Measurements from ENCODE around the gene RAB3IL1.

The RAB3IL1 gene

GRCh38 chr11:61866231-61866957 is 51.0 kb downstream of the RAB3IL1 start:
- no peak for DNase-seq (ENCODE audit: low read depth)

GRCh38 chr11:61864814-61865775 is 52.3 kb downstream of the RAB3IL1 start:
- DNase-seq (ENCODE audit: low read depth): no peak

GRCh38 chr11:61863548-61864081 is 53.8 kb downstream of the RAB3IL1 start:
- DNase-seq (ENCODE audit: low read depth): no peak

- DNase-seq (ENCODE audit: low read depth): no peak
Measured at GRCh38 chr11:61862714-61863547, 54.4 kb downstream of the RAB3IL1 start.

GRCh38 chr11:61861634-61862033 is 55.7 kb downstream of the RAB3IL1 start:
- DNase-seq (ENCODE audit: low read depth): no peak

DNA sequence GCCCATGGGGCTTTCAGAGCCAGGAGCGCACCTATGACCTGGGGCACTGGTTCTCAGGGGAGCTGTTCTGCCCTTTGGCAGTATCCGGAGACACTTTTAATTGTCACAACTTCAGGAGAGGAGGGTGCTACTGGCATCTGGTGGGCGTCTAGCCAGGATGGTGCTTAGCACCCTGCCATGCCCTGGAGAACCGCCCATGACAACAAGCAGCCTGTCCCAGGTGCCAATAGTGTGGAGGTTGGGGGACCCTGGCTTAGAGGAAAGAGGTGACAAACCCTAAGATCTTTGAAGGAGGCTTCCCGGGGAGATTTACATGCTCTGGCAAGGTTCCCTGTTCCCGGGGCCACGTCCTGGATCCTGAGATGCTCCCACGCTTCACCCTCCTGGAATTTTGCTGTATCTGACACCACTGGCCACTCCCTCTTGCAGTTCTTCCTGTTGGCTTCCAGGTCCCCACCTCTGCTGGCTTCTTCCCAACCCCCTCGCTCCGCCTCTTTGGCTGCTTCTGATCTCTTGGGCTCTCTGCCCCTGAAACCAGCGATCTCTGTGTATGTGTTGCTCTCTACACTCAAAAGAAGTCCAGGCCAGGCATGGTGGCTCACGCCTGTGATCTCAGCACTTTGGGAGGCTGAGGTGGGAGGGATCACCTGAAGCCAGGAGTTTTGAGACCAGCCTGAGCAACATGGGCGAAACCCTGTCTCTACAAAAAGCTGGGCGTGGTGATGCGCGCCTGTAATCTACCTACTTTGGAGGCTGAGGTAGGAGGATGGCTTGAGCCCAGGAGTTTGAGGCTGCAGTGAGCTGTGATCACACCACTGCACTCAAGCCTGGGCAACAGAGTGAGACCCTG is 57.1 kb downstream of the RAB3IL1 start:
- DNase-seq (ENCODE audit: low read depth): no peak

GRCh38 chr11:61855939-61856680 is 61.3 kb downstream of the RAB3IL1 start:
- no peak for DNase-seq (ENCODE audit: low read depth)

GRCh38 chr11:61854966-61855714 is 62.2 kb downstream of the RAB3IL1 start:
- no peak for DNase-seq (ENCODE audit: low read depth)

DNA sequence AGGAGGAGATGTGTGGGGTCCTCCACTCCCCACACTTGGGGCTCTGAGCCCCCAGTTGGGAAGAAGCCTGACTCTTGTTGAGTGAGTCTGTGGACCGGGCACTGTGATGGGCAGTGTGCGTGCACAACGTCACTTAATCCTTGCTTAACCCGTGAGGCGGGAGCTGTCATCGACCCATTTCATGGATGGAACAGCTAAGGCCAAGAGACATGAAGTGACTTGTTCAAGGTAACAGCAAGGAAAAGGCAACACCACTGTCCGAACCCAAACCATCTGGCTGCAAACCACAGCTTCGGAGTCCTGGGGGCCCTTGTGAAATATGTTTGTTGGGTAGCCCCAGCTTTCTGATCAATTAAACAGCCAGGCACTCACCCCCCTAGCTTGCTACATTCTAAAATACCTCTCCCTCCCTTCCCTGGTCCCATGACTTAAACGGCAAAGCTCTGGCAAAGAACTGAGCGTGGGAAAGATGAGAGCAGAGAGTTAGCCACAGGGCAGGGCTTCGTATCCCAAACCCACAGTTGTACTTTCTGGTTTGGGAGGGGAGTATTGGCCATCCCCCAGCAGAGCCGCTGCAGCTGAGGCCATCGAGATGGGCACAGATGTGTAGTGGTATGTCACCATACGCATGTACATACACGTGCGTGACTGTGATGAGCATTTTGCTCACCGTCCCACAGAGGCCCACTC is 63.0 kb downstream of the RAB3IL1 start:
- DNase-seq (ENCODE audit: low read depth): no peak

- no peak for DNase-seq (ENCODE audit: low read depth)
Measured at GRCh38 chr11:61853698-61854169, 63.6 kb downstream of the RAB3IL1 start.

DNA sequence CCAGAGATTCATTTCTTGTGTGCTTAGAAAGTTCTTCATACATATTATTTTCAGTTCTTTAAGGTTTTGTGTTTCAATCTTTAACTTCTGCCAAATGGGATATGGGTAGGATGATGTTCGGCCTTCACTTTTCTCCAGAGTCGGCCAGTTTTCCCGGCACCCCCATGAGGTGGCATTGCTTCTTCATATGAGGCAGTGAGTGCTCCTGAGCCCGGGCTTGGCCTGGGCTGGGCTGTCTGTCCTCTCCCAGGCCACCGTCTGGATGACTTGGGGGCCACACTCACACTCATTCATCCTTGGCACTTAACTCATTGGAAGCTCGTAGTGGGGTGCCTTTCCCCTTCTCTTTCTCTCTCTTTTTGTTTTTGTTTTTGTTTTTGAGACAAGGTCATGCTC is 65.5 kb downstream of the RAB3IL1 start:
- DNase-seq (ENCODE audit: low read depth): no peak

- DNase-seq (ENCODE audit: low read depth): no peak
Measured at GRCh38 chr11:61851113-61851899, 66.1 kb downstream of the RAB3IL1 start.

DNA sequence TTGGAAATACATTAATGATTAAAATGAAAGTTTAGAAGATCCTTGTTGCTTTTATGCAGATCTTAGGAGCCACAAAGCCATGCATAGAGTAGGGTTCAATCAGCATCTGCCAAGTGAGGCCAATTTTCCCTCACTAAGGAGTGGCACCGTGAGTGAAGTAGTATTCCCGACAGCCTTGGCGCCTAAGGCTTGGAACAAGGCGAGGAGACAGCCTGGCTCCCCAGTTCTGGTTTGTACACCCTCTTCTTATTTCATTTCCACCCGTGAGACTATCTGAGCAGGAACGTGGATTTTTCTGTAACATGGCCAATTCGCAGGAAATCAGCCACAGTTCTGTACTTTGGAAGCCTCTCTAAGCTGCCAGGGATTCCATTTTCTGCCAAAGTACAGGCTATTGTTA is 66.7 kb downstream of the RAB3IL1 start:
- no peak for DNase-seq (ENCODE audit: low read depth)

GRCh38 chr11:61848631-61849030 is 68.7 kb downstream of the RAB3IL1 start:
- no peak for DNase-seq (ENCODE audit: low read depth)

DNA sequence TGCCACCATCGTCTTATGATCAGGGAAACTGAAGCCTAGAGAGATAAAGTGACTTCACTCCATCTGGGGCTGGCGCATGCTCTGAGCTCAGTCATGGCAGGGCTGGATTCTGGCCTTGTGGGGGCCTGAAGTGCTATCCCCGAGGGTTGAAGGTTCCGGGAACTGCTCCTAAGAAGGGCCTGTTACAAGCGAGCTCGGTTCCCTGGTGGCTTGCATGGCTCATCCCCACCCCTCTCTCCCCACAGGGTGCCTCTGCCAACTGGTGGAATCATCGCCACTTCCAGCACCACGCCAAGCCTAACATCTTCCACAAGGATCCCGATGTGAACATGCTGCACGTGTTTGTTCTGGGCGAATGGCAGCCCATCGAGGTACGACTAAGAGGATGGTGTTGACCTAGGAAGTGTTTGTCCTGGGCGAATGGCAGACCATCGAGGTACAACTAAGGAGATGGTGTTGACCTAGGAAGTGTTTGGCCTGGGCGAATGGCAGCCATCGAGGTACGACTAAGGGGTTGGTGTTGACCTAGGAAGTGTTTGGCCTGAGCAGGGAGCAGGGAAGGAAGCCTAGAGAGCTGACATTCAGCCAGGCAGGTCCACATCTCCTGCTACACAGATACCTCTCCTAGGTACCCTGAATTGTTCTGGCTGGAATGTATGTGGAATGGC is 69.3 kb downstream of the RAB3IL1 start:
- no peak for DNase-seq (ENCODE audit: low read depth)

Measured in HS-27A (cell line).